Astrocyte of the cerebellum (primary cell): Measurements from ENCODE around the gene CCDC121.

Source experiments
- DNase-seq: peaks from one replicate; pipeline ENCODE4 v3.0.0-alpha.2; 2011; ENCODE audit warnings: low read depth
- H3K4me3 ChIP-seq: 2 replicates; pipeline ENCODE4 v1.5.1; 2011; ENCODE audit warnings: mild to moderate bottlenecking, low read depth, low read length, moderate library complexity
- CTCF ChIP-seq: IDR thresholded peaks from 2 replicates; pipeline ENCODE4 v1.5.1; 2012; ENCODE audit warnings: low read length, low read depth, moderate library complexity, mild to moderate bottlenecking; ENCODE audit errors: missing control alignments
- in situ Hi-C: cut with HindIII; loops from 2 replicates; pipeline ENCODE4 v1.10.0; 2017; ENCODE audit warnings: low sequenced_read_pairs

Gene CCDC121

GRCh38 chr2:27582695-27583389 is 46.0 kb downstream of the CCDC121 start, which contains the start of gene ZNF512:
Gene ZNF512 (plus strand): TSS chr2:27583042. CDS start chr2:27583113, 71 bp downstream.
- no peak for TF ChIP-seq CTCF
- peak; percentile 67 for DNase-seq
- in situ Hi-C loops, result no loop called here
- H3K4me3 ChIP-seq, result peak within 1 kb of the TSS; percentile 77

- in situ Hi-C loops, result no loop called here
Measured at GRCh38 chr2:27582129-27582694, 46.6 kb downstream of the CCDC121 start.

GRCh38 chr2:27581417-27582128 is 47.2 kb downstream of the CCDC121 start:
- no peak overlapping the region for H3K4me3 ChIP-seq
- DNase-seq, result no peak
- TF ChIP-seq CTCF, result no peak
- in situ Hi-C loops, result no loop called here

More at GRCh38 chr2:27582129-27582694, 46.6 kb downstream of the CCDC121 start:
- no peak for TF ChIP-seq CTCF
- peak overlapping the region; percentile 77 for H3K4me3 ChIP-seq
- no peak for DNase-seq
